ENCODE data around the gene EFCAB6.

Gene EFCAB6

GRCh38 chr22:43839781-43840180 is 27.7 kb upstream of the EFCAB6 start:
- TF ChIP-seq, protein P1, sequence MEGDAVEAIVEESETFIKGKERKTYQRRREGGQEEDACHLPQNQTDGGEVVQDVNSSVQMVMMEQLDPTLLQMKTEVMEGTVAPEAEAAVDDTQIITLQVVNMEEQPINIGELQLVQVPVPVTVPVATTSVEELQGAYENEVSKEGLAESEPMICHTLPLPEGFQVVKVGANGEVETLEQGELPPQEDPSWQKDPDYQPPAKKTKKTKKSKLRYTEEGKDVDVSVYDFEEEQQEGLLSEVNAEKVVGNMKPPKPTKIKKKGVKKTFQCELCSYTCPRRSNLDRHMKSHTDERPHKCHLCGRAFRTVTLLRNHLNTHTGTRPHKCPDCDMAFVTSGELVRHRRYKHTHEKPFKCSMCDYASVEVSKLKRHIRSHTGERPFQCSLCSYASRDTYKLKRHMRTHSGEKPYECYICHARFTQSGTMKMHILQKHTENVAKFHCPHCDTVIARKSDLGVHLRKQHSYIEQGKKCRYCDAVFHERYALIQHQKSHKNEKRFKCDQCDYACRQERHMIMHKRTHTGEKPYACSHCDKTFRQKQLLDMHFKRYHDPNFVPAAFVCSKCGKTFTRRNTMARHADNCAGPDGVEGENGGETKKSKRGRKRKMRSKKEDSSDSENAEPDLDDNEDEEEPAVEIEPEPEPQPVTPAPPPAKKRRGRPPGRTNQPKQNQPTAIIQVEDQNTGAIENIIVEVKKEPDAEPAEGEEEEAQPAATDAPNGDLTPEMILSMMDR (IDR thresholded peaks at IDR 0.05; ENCODE audit: insufficient read depth, missing control alignments) = no peak
- no peak for DNase-seq (ENCODE audit: insufficient read length, low spot score)
- FAIRE-seq = no peak

DNA sequence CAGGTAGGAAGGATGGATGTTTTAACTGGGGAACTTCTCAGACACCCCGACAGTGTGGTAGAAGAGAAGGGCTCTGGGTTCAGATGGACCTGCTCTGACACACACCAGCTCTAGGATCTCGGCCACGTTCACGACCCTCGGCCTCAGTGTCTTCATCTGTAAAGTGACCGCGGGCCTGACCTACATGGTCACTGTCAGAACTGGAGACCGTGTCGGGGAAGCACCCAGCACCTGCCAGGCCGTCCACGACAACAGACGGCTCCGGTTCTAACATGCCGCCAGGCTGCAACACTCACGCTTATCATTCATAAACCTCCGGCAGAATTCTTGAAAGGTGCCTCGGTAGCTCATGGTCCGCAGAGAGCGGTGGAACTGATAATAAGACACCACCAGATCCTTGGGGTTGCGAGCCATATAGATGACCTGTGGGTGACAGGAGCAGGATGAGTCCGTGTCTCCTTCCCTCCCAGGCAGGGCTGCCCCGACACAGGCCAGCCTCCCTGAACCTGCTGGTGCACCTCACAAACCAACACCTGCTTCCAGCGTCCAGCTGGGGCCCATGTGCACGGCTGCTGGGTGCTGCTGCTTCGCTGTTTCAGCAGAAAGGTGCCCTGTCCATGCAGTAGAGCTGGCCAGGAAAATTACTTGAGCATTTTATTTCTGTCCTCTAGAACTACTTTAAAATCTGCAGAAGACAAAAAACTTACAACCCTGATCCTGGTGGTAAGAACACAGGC is 26.6 kb upstream of the EFCAB6 start:
- TF ChIP-seq, protein P1 (IDR thresholded peaks at IDR 0.05; ENCODE audit: insufficient read depth, missing control alignments) = no peak
- no peak for DNase-seq (ENCODE audit: insufficient read length, low spot score)
- FAIRE-seq = no peak

DNA sequence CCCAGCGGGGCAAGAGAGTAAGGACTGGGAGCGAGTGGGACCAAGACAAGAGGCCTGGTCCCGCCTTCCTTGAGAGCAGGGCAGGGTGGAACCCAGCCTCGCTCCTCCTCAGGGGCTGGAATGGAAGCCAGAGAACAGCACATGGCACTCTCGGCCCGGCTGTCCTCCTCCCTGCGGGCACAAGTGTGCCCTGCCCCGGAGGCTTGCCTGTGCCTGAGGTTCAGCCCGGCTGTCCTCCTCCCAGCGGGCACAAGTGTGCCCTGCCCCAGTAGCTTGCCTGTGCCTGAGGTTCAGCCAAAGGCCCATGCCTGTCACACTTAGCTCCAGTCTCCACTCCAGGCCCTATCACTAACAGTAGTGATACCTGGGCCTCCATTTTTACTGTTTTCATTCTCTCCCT is 26.1 kb upstream of the EFCAB6 start:
- no peak for DNase-seq (ENCODE audit: insufficient read length, low spot score)
- TF ChIP-seq, protein P1 (IDR thresholded peaks at IDR 0.05; ENCODE audit: insufficient read depth, missing control alignments) = no peak

GRCh38 chr22:43837666-43838065 is 25.6 kb upstream of the EFCAB6 start:
- FAIRE-seq (no peak), DNase-seq (ENCODE audit: insufficient read length, low spot score) (no peak)
- TF ChIP-seq, protein P1 (IDR thresholded peaks at IDR 0.05; ENCODE audit: insufficient read depth, missing control alignments) = no peak

More for the DNA sequence above, 26.1 kb upstream of the EFCAB6 start:
- FAIRE-seq = no peak

- TF ChIP-seq, protein P1 (IDR thresholded peaks at IDR 0.05; ENCODE audit: insufficient read depth, missing control alignments) = no peak
- no peak for DNase-seq (ENCODE audit: insufficient read length, low spot score)
- FAIRE-seq = no peak
Measured at GRCh38 chr22:43835736-43836135, 23.6 kb upstream of the EFCAB6 start.

GRCh38 chr22:43835166-43835565 is 23.1 kb upstream of the EFCAB6 start:
- TF ChIP-seq, protein P1 (IDR thresholded peaks at IDR 0.05; ENCODE audit: insufficient read depth, missing control alignments) = no peak
- DNase-seq (ENCODE audit: insufficient read length, low spot score) = no peak
- no peak for FAIRE-seq
